ELF-1 (cell line): ENCODE data around the gene SLC35A5.

Source experiments
- DNase-seq: peaks from one replicate; pipeline ENCODE4 v3.0.0-alpha.2; 2016; ENCODE audit warnings: low read depth, low spot score

SLC35A5 gene

GRCh38 chr3:112569265-112569664, 7.4 kb downstream of the SLC35A5 start:
- DNase-seq, result no peak

DNA sequence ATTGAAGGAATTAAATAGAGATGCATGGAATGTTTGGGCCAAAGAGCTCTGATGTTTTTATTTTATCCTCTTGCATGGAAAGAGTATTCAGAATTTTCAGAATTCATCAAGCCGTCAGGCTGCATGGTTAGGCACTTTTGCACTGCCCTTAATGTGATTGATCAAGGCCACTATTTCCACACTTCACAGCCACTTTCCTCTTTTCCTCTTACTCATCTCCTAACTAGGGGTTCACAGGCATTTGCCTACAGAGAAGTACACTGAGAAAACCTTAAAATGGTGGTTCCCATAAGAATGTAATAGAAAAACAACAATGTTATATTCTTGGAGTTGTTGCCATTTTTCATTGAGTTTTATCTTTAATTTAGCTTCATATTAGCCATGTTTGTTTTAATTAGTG, 10.9 kb downstream of the SLC35A5 start:
- no peak for DNase-seq

DNA sequence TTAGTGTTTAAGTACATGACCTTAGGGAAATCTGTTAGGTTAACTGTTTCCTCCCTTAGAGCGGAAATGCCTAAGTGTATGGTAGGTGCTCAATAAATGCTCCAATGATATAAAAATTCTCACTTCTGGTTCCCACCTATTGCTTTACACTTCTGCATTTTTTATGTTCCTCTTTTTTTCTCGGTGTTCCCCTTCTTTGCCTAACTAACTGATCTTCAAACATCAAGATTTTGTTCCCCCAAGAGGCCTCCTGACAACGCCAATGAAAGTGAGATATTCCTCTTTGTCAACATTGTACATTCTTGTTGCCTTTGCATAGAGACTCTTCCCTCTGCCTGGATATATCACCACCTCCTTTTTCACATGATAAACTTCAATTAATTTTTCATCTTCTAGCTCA, 17.4 kb downstream of the SLC35A5 start:
- DNase-seq, result no peak

DNA sequence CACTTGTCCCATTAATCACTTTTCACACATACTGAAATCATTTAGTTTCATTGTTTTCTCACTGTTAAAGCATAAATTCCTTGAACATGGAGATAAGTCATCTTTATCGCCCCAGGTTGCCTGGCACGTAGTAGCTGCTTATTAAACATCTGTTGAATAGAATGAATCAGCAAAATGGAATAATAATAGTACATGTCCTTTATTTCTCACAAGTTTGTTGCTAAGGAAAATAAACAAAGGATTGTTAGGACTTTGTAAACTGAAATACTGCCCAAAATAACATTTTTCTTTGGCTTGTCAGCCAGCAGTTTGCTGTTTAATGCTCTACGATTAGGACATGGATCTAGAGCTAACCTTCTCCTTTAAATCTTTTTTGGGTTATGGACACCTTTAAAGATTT, 17.9 kb downstream of the SLC35A5 start:
- DNase-seq, result no peak

DNA sequence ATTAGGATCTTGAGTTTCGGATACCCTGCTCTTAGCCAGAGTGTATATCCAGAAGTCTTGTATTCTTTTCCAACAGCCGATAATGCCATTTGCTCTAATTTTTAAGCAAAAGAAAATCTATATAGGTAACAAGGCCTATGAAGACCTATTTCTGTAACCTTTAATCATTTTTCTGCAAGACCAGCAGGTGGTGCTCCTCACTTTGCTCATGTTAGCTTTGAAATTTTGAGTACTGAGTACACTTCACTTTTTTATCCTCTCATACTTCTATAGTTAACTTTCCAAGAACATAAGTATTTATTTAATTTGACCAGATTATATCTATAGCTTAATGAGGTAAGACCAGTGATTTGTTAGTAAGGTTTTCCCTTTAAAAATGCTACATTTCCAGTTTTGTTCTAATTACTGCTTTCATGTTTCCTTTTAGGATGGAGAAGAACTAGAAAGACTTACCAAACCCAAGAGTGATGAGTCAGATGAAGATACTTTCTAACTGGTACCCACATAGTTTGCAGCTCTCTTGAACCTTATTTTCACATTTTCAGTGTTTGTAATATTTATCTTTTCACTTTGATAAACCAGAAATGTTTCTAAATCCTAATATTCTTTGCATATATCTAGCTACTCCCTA, 20.5 kb downstream of the SLC35A5 start:
- DNase-seq, result no peak

DNA sequence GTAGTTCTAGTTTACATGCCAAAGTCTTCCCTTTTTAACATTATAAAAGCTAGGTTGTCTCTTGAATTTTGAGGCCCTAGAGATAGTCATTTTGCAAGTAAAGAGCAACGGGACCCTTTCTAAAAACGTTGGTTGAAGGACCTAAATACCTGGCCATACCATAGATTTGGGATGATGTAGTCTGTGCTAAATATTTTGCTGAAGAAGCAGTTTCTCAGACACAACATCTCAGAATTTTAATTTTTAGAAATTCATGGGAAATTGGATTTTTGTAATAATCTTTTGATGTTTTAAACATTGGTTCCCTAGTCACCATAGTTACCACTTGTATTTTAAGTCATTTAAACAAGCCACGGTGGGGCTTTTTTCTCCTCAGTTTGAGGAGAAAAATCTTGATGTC, 21.3 kb downstream of the SLC35A5 start:
- DNase-seq, result no peak

DNA sequence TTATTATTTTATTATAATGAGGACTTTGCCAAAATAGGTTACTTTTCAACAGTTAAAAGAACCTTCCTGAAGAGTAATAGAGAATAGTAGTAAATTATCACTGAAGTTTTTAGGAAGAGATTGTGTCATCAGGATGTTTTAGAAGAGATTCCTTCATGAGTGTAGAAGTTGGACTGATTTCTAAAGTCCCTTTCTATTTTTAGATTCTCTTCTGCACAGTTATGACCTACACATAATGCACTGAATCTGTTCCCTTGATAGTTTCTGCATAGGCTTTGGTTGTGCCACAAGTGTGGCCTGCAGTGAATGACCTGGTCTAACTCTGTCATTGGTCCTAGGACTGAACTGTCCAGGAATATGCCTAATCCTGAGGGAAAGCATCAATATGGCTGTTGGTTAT, 23.9 kb downstream of the SLC35A5 start:
- no peak for DNase-seq

- no peak for DNase-seq
Measured at GRCh38 chr3:112587336-112587735, 25.5 kb downstream of the SLC35A5 start.

- DNase-seq, result no peak
Measured at GRCh38 chr3:112593258-112593657, 31.4 kb downstream of the SLC35A5 start.

DNA sequence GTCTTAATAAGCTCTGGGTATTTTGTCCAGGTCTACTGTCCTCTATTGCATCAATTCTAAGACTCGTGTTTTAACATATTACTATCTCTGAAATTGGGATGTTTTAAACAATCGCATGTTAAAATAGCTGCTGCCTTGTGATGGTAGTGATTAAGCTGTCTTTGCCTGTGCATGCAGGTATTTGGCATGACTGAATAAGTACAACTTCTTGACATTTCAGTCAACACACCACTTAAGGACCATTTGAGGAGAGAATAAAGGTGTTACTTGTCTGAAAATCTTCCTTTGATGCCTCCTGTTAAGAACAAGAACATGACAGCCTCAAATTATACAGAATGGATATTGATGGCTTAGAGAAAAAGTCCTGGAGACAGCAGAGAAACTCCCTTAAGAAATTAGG, 33.0 kb downstream of the SLC35A5 start:
- no peak for DNase-seq

DNA sequence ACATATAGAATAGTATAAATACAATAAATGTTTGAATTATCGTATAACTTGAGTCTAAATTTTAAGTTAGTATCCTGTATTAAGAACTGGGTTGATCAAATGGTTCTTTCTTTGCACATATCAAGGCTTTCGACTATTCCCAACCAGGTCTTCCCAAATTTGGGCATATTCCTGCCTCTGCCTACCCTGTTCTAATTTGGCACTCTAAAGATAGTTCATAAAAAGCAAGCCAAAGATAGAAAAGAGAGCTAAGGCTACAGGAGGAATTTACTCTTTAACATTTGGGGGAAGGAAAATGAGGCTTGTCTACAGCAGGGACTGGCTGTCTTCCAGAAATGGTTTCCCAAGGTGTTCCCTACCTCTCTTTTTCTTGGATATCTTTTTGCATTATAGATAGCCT, 36.1 kb downstream of the SLC35A5 start:
- DNase-seq, result no peak

DNA sequence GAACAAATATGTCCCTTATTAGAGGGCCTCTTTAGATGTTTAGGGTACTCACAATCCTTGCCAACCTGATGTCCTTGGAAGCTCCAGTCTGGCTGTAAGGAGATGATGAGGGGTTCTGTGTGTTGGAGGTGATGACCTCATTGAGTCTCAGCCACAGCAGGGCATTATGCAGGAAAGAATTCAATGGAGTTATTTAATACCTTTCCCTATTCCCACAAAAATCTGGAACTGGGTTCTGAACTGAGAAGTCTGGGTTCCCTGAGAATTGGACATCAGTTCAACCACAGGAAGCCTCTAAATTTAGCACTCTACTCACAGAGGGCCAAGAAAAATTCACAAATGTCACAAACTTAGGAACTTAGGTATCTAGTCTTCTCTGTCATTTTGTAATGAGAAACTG, 36.9 kb downstream of the SLC35A5 start:
- no peak for DNase-seq

DNA sequence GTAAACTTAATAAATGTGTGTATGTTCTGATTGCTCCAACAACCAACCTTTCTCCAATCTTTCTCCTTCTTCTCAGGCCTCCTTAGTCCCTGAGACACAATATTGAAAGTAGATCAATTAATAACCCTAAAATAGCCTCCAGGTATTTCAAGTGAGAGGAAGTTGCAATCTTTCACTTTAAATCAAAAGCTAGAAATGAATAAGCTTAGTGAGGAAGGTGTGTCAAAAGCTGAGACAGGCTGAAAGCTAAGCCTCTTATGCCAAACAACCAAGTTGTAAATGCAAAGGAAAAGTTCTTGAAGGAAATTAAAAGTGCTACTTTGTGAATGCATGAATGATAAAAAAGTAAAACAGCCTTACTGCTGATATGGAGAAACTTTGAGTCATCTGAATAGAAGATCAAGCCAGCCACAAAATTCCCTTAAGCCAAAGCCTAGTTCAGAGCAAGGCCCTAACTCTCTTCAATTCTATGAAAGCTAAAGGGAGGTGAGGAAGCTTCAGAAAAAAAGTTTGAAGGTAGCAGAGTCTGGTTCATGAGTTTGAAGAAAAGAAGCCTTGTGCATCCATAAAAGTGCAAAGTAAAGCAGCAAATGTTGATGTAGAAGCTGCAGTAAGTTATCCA, 40.5 kb downstream of the SLC35A5 start:
- DNase-seq, result no peak

DNA sequence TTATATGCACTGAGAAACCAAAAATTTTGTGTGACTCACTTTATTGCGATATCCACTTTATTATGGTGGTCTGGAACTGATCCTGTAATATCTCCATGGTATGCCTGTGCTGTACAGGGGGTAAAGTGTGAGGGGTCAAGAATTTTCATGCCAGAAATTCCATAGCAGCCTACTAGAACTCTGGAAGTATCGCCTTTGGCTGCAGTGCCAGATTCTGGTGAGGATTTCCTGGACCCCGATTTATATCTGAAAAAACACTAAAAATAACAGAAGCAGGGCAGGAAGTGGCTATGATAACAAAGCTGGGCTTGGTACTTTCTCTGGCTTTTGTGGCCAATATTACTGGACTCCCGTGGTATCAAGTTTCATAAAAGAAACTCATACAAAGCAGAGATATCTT, 42.7 kb downstream of the SLC35A5 start:
- no peak for DNase-seq

DNA sequence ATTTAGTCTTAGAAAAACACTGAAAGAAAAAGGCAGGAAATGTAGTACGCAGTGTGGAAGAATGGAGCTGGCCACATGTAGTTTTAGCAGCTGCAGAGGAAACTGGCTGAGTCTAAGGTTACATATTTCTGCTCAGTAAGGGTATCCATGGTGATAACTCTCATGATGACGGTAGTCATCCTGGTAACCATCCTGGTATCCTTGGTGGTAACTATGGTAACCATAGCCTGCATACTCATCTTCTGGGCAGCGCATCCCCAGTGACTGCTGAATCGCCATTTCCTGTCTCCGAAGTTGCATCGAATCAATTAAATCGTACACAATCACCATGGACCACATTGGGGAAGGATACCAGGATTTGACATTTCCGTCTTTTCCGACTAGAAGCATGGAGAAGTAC, 43.4 kb downstream of the SLC35A5 start:
- no peak for DNase-seq

GRCh38 chr3:112606098-112606497, 44.3 kb downstream of the SLC35A5 start:
- DNase-seq, result no peak

DNA sequence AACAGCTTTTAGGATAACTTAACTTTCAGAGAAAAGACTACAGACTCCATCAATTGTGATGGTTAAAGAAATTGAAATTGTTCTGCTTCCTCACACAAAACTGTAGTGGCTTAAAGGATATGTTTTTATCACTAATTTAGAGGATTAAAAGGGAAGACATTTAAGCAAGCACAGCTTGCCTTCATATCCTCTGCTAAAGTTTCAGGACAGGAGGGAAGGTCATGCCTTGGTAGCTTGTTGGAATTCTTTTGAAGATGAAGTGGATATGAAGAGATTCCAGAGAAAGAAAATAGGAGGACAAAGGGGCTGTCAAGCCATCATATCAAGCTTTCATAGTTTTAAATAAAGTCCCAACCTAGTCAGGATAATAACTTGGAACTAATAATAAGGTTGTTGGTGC, 46.0 kb downstream of the SLC35A5 start:
- DNase-seq, result no peak

- no peak for DNase-seq
Measured at GRCh38 chr3:112610121-112610520, 48.3 kb downstream of the SLC35A5 start.

DNA sequence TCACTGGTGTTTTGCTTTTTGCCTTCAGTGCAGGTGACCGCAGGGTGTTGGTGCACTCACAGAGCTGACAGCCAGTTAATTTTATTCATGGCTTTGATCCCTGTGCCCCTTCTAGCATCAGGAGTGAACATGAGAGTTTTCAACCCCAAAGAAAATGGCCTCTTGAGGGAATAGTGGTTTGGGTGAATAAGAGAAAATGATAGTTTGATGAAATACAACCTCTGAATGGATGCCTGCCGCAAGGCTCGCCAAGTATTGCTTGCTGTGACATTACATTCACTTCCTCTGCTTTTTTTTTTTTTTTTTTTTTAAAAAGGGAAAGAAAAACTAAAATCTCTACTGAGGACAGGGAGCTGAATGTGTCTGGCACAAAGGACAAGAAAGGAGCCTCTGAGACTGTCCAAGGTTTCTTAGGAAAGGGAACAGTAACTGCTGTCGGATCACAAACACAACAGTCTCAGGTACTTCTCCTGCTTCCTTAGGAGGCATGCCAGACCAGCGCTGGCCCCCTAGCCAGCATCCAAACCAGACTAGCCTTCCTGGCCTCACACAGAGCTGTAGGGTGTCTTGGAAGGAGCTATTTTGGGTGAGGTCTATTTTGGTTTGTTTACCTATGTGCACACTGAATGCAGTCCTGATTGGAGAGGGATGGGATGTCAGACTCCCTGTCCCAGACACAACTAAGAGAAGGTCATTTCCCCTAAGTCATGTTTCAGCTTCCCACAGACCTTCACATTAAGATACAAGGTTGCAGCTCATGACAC, 50.1 kb downstream of the SLC35A5 start:
- no peak for DNase-seq

GRCh38 chr3:112615989-112616731, 54.3 kb downstream of the SLC35A5 start:
- DNase-seq, result peak; percentile 33

GRCh38 chr3:112617285-112617684, 55.4 kb downstream of the SLC35A5 start:
- DNase-seq, result no peak

- no peak for DNase-seq
Measured at GRCh38 chr3:112619295-112619694, 57.5 kb downstream of the SLC35A5 start.
